HEK293 (cell line): ENCODE results near the gene ADCY7.

ENCODE experiments used
- BCL11A ChIP-seq: fragments of 450-650 bp; formaldehyde crosslinking; IDR thresholded peaks from 2 replicates; pipeline ENCODE4 v1.5.1; 2016; ENCODE audit warnings: low read depth, missing biosample characterization, missing genetic modification characterization
- CTCF ChIP-seq: fragments of 450-650 bp; formaldehyde crosslinking; IDR thresholded peaks from 2 replicates; pipeline ENCODE4 v1.5.1; 2016; ENCODE audit warnings: missing biosample characterization, missing genetic modification characterization
- MYNN ChIP-seq: fragments of 450-650 bp; formaldehyde crosslinking; IDR thresholded peaks from 2 replicates; pipeline ENCODE4 v1.5.1; 2016; ENCODE audit warnings: missing biosample characterization, missing genetic modification characterization, borderline replicate concordance
- SP2 ChIP-seq: fragments of 450-650 bp; formaldehyde crosslinking; IDR thresholded peaks from 2 replicates; pipeline ENCODE4 v1.5.1; 2016; ENCODE audit warnings: missing biosample characterization, missing genetic modification characterization
- ZBTB1 ChIP-seq: fragments of 450-650 bp; formaldehyde crosslinking; IDR thresholded peaks from 2 replicates; pipeline ENCODE4 v1.5.1; 2016; ENCODE audit warnings: missing biosample characterization, missing genetic modification characterization
- ZFP41 ChIP-seq: fragments of 450-650 bp; formaldehyde crosslinking; IDR thresholded peaks from 2 replicates; pipeline ENCODE4 v1.5.1; 2016; ENCODE audit warnings: missing biosample characterization, missing genetic modification characterization, borderline replicate concordance
- ZNF16 ChIP-seq: fragments of 450-650 bp; formaldehyde crosslinking; IDR thresholded peaks from 2 replicates; pipeline ENCODE4 v1.5.1; 2016; ENCODE audit warnings: low read depth, missing biosample characterization, missing genetic modification characterization
- ZNF184 ChIP-seq: fragments of 450-650 bp; IDR thresholded peaks from 2 replicates; pipeline ENCODE4 v1.5.1; 2018; ENCODE audit warnings: missing biosample characterization, mild to moderate bottlenecking, missing genetic modification characterization
- ZNF423 ChIP-seq: fragments of 450-650 bp; formaldehyde crosslinking; IDR thresholded peaks from 2 replicates; pipeline ENCODE4 v1.5.1; 2016; ENCODE audit warnings: missing biosample characterization, missing genetic modification characterization
- ZNF660 ChIP-seq: fragments of 450-650 bp; IDR thresholded peaks from 2 replicates; pipeline ENCODE4 v1.5.1; 2018; ENCODE audit warnings: missing biosample characterization, mild to moderate bottlenecking, missing genetic modification characterization
- ZNF792 ChIP-seq: fragments of 450-650 bp; formaldehyde crosslinking; IDR thresholded peaks from 2 replicates; pipeline ENCODE4 v1.5.1; 2016; ENCODE audit warnings: missing biosample characterization, missing genetic modification characterization

DNA sequence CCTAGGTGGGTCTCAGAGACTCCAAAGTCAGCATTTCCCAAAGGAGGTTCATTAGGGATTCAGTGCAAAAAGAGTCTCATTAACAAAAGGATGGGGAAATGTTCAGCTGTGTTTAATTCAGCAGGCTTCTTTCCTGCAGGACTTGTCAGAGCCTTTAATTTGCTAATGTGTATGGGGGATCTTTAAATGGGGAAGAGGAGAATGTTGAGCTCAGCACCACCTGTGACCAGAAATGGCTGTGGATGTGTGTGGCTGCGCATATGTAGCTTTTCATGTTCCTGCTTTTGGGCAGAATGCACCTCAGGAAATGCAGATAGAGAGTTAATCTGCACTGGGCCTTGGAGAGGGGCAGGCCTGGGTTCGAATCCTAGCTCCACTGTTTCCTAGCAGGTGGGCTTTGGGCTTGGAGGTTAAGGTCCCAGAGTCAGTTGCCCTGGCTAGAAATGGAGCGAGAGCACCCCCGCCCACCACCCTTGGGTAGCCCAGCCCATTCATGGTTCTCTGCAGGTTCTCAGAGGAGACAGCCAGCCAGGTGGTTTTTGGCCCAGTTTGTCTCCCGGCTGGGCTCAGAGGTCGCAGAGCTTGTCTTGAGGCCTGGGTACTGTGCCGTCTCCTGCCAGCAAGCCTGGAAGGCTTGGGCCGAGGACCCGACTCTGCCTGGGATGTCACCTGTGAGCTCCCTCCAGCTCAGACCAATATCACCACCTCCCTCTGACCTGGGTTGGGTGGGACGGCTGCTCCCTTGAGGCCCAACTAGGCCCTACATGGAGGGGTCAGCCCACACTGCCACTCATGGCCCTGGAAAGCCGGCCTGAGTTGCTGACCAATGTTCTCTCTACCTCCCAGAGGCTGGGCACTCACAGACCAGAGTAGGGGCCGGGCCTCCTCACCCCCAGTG, 9.3 kb downstream of the ADCY7 start:
- TF ChIP-seq ZNF660 (tag by site-specific recombination): no peak
- TF ChIP-seq MYNN: no peak
- TF ChIP-seq CTCF (tag by site-specific recombination): no peak
- TF ChIP-seq ZBTB1: no peak
- no peak for TF ChIP-seq ZNF423 (tag by site-specific recombination)
- TF ChIP-seq ZNF16 (tag by site-specific recombination): no peak
- TF ChIP-seq ZNF792 (tag by site-specific recombination): no peak
- TF ChIP-seq ZFP41 (tag by site-specific recombination): no peak
- TF ChIP-seq SP2: no peak
- TF ChIP-seq ZNF184 (tag by site-specific recombination): no peak
- no peak for TF ChIP-seq BCL11A (tag by site-specific recombination)
